RKO (cell line): ENCODE data around the gene UGP2.
"Not testable (repeated sequence)": the region's sequence is repeated elsewhere in the genome, so short reads cannot be mapped to it uniquely, and the experiment has no call there.

Source experiments
- DNase-seq: peaks from one replicate; pipeline ENCODE4 v3.0.0-alpha.2; 2016; ENCODE audit warnings: low spot score

Gene UGP2

DNA sequence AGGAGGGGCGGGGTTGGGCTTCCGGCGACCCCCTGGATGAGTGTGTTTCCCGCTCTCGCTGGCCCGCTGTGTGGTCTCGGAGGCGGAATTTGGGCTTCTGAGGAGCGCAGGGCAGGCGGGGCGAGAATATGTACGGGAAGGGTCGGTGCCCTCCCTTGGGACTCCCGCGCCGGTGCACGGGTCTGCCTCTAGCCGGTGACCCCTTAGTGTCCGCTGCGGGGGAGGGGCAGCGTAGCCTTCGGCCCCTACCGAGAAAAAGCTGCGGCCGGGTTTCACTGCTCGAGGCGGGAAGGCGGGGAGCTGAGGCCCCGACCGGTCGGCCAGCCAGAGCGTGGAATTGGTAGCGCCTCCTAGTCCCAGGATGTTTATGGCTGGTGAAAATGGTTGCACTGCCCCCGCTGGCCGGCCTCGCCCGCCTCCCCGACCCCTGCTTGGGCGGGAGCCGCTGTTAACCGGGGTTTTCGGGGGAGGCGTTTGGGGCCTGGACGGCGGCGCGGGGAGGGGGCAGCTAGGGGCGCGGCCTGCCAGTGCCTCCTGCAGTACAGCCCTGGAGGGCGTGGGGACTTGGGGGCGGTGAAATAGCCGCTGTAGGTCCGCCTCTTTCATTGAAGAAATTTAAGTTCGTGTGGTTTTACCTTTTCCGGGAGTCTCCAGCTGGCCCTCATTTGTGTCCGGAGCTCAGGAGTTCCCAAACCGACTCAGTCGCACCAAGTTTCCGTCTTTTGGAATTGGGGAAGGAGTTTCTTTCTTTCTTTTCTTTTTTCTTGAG, at the start of gene UGP2:
TSS of gene UGP2 (plus strand) at position 643 of the 769 bp plus-strand sequence. CDS start 290 bp downstream, outside the sequence.
- DNase-seq, result peak; percentile 93

- DNase-seq, result peak; percentile 77
Observed at GRCh38 chr2:63792530-63792929, 49.2 kb upstream of the UGP2 start.

- DNase-seq, result no peak
Observed at GRCh38 chr2:63796366-63796765, 45.3 kb upstream of the UGP2 start.

DNA sequence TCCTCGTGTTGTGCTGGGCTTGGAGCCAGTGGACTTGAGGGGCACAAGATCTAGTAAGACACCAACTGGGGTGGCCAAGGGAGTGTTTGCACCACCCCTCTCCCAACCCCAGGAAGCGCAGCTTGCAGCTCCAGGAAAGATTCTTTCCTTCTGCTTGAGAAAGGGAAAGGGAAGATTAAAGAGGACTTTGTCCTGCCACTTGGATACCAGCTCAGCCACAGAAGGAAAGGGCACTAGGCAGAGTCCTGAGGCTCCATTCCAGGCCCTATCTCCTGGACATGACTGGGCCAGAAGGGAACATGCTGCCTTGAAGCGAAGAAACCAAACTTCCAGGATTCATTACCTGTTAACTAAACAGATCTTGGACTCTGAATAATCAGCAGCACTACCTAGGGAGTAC, 44.9 kb upstream of the UGP2 start:
- no peak for DNase-seq

DNA sequence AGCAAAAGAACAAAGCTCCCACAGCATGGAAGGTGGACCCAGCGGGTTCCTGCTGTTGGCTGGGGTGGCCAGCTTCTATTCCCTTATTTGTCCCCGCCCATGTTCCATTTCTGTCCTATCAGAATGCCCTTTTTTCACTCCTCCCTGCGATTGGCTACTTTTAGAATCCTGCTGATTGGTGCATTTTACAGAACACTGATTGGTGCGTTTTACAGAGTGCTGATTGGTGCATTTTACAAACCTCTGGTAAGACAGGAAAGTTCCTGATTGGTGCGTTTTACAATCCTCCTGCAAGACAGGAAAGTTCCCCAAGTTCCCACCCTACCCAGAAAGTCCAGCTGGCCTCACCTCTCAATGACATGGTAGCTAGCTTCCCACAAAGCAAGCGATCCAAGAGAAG, 40.2 kb upstream of the UGP2 start:
- DNase-seq, result no peak

- DNase-seq, result no peak
Observed at GRCh38 chr2:63805412-63805811, 36.3 kb upstream of the UGP2 start.

GRCh38 chr2:63808036-63808435, 33.7 kb upstream of the UGP2 start:
- DNase-seq, result not testable (repeated sequence)

DNA sequence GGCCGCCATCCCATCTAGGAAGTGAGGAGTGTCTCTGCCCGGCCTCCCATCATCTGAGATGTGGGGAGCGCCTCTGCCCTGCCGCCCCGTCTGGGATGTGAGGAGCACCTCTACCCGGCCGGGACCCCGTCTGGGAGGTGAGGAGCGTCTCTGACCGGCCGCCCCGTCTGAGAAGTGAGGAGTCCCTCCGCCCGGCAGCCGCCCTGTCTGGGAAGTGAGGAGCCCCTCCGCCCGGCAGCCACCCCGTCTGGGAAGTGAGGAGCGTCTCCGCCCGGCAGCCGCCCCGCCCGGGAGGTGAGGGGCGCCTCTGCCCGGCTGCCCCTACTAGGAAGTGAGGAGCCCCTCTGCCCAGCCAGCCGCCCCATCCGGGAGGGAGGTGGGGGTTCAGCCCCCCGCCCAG, 32.8 kb upstream of the UGP2 start:
- DNase-seq, result not testable (repeated sequence)

GRCh38 chr2:63811063-63811462, 30.6 kb upstream of the UGP2 start:
- no peak for DNase-seq

DNA sequence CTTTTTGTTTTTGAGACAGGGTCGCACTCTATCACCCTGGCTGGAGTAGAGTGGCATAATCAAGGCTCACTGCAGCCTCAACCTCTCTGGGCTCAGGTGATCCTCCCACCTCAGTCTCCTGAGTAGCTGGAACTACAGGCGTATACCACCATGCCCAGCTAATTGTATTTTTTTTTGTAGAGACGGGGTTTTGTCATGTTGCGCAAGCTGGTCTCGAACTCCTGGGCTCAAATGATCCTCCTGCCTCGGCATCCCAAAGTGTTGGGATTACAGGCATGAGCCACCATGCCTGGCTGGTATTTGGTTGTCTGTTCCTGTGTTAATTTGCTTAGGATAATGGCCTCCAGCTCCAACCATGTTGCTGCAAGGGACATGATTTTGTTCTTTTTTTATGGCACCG, 29.8 kb upstream of the UGP2 start:
- DNase-seq, result not testable (repeated sequence)

GRCh38 chr2:63814114-63814513, 27.6 kb upstream of the UGP2 start:
- no peak for DNase-seq

DNA sequence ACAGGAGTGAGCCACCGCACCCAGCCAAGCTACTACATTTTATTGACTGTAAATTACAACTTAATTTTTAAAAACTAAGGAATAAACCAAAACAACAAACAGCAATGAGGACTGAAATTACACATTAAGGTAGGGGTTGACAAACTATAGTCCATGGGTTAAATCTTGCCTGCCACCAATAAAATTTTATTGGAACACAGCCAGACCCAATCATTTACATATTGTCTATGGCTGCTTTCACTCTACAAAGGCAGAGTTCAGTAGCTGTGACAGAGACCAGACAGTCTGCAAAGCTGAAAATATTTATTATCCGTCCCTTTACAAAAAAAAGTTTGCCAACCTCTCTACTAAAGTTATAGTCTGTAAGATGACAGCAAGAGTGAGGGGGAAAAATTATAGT, 24.3 kb upstream of the UGP2 start:
- DNase-seq, result no peak

- no peak for DNase-seq
Observed at GRCh38 chr2:63818271-63818670, 23.4 kb upstream of the UGP2 start.

DNA sequence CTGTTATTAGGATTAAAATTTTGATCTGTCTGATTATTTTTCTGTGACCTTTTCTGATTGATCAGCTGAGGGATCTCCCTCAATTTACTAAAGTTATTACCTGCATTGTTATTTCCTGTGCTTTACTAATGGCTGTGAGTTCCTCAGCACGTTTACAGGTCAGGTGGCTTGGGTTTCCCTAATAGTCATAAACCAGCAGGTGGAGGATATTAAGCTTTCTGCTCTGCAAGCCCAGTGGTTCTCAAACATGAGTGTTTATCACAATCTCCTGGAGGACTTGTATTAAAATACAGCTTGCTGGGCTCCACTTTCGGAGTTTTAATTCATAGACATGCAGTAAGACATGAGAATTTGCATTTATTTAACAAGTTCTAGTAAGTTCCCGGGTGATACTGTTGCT, 22.4 kb upstream of the UGP2 start:
- no peak for DNase-seq

DNA sequence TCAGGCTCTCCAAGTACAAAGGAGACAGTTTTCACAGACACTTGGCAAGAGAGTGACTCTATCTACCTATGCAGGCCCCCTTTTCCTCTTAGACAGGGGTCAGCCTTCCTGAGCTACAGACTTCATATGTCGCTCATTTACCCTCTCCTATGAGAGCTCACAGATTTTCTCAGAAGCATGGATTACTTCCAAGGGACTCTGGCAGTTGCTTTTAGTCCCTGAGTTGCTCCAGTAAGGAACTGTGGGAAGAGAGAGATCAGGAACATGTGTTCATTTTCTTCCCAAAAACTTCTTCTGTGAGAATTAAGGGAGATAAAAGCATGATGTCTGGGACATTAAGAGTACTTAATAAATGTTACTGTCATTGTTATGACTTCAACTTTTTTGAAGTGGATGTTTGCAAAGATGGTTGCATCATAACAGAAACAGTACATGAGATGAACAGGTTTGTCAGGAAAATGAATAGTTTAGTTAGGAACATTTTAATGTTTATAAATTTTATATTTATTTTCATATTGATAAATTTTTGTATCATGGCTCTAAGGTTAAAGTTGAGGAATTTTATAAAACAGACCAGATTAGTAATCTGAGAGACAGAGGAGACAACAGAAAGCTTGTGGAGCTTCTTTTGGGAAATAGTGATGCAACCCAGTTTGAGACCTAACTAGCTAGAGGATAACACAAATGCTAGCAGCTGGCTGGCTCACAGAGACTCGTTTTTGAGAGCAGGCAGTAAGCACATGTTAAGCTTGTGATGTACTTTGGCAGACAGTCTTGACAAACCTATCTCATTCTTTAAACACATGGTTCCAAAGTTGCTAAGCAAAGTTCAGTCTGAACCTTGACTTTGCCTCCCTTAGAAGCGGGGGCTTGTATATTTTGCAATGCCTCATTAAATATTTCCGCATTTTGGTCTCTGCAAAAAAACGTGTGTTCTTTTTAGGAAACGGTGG, 21.7 kb upstream of the UGP2 start:
- no peak for DNase-seq

DNA sequence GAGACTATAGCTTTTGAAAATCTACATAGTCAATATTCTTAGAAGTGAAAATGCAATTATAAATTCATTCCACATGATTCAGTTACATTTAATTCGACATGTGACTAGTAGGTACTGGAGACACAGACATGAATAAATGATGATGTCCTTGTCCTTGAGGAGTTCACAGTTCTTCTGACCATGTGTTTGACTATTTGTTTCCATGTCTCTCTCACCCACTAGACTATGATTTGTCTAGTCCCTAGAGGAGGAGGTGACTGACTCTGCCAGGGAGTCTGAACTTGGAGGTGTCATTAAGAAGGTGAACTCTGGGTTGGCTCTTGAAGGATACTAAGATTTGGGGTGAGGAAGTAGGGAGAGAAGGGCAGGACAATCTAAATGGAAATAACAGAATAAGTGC, 20.7 kb upstream of the UGP2 start:
- no peak for DNase-seq

DNA sequence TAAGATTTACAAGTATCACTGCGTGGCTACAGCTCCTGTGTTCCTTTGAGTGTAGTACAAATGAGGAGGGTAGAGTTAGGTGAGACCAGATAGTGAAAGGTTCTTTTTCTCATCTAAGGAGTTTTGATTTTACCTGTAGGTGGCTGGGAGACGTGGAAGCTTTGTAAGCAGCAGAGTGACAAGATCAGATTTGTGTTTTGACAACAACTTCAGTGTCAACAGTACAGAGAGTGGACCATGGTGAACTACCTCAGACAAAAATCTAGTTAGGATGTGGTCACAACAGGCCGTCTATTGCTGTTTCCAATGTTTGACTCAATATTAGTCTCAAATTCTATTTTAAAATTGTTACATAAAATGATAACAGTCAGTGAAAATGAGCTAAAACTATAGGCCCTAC, 20.3 kb upstream of the UGP2 start:
- DNase-seq, result no peak

- no peak for DNase-seq
Observed at GRCh38 chr2:63822478-63822877, 19.2 kb upstream of the UGP2 start.

- peak; percentile 22 for DNase-seq
Observed at GRCh38 chr2:63827749-63828148, 13.9 kb upstream of the UGP2 start.

GRCh38 chr2:63831176-63831575, 10.5 kb upstream of the UGP2 start:
- DNase-seq, result no peak

GRCh38 chr2:63834401-63834800, 7.3 kb upstream of the UGP2 start:
- DNase-seq, result no peak

DNA sequence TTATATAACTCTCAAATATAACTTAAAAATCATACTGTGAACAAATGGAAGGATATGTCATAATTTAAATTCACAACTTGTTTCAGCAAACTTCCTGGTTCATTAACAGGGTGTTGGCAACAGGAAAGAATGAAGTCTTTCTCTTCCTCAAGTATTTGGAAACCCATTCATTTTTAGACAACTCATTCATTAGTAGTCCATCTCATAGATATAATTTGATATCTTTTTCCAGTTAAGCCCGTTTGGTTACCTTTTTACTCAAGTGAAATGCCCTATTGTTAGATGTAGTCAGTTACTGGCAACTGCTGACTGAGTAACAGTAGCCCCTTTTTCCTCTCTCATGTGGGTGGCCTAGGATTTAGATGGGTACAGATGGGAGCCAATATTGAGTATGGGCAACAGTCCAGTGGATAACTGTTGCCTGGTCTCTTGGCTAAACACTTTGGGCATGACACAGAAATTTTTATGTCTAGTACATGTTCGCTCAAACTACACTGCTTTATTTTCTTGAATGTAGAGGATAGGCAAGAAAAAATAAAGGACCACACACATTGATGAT, 4.6 kb upstream of the UGP2 start:
- DNase-seq, result no peak
